ENCODE data around the gene GBA2. TPM values are rescaled to one million over a fixed set of nuclear protein-coding genes. Genes with fewer than 3 reads are reported as not detected.

Gene GBA2
- total RNA-seq, 2 donors from 2014 or later = 64.1 to 76.3 TPM

DNA sequence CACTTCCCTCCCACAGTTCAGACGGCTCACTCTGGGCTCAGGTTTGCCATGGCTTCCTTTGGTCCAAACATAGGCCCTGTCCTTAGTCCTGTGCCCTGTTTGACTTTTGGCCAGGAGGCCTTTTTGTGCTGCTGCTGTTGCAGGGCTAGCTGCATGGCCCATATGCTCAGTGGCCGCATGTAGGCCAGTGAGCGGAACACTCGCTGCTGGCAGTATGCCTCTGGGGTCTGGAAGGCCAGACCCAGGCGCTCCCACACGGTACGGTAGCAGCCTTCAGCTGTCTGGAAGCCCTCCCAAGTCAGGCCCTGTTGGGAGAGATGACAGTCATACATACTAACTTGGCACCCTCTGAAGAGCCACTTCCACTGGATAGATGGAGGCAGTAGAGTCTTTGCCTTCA lies 11.9 kb downstream of the GBA2 start:
- no peak overlapping the region for H3K4me3 ChIP-seq
- peaks cover 77% of the 10 kb centered on the region for H3K36me3 ChIP-seq
- peaks cover 0 to 13% of the 10 kb centered on the region in 2 donors for H3K4me1 ChIP-seq
- no peak overlapping the region for H3K27ac ChIP-seq
- H3K9me3 ChIP-seq = no peaks in the 10 kb centered on the region
- no peak for TF ChIP-seq CTCF (IDR thresholded peaks at IDR 0.05)
- DNase-seq (ENCODE audit: low spot score) = no peak
- no peaks in the 10 kb centered on the region for H3K27me3 ChIP-seq

GRCh38 chr9:35736201-35736633 lies 12.8 kb downstream of the GBA2 start:
- peak; percentile 66 to 80 for TF ChIP-seq CTCF (IDR thresholded peaks at IDR 0.05)
- DNase-seq (ENCODE audit: low spot score) = peak; percentile 72
- Histone ChIP-seq H3K4me1 (peaks cover 0 to 15% of the 10 kb centered on the region in 2 donors), H3K4me3 (no peak overlapping the region), H3K36me3 (peaks cover 68% of the 10 kb centered on the region), H3K9me3 (no peaks in the 10 kb centered on the region), H3K27me3 (no peaks in the 10 kb centered on the region), H3K27ac (peak overlapping the region in 1 of 2 donors; percentile 6)

GRCh38 chr9:35734096-35734495 lies 14.9 kb downstream of the GBA2 start:
- Histone ChIP-seq H3K27ac (peak overlapping the region in 1 of 2 donors; percentile 98), H3K4me1 (peaks cover 0 to 36% of the 10 kb centered on the region in 2 donors)

GRCh38 chr9:35732800-35733541 lies 16.1 kb downstream of the GBA2 start:
- no peaks in the 10 kb centered on the region for H3K27me3 ChIP-seq
- peak overlapping the region; percentile 78 to 97 for H3K4me3 ChIP-seq
- H3K36me3 ChIP-seq = peaks cover 36% of the 10 kb centered on the region
- H3K27ac ChIP-seq = peak overlapping the region; percentile 96 to 98
- no peaks in the 10 kb centered on the region for H3K9me3 ChIP-seq
- no peak for DNase-seq (ENCODE audit: low spot score)
- peaks cover 0 to 48% of the 10 kb centered on the region in 2 donors for H3K4me1 ChIP-seq
- no peak for TF ChIP-seq CTCF (IDR thresholded peaks at IDR 0.05)

More at GRCh38 chr9:35734096-35734495, 14.9 kb downstream of the GBA2 start:
- Histone ChIP-seq H3K9me3 (no peaks in the 10 kb centered on the region), H3K36me3 (peaks cover 47% of the 10 kb centered on the region), H3K4me3 (no peak overlapping the region), H3K27me3 (no peaks in the 10 kb centered on the region)
- no peak for DNase-seq (ENCODE audit: low spot score)
- TF ChIP-seq CTCF (IDR thresholded peaks at IDR 0.05) = no peak

- H3K9me3 ChIP-seq = no peaks in the 10 kb centered on the region
- H3K27me3 ChIP-seq = no peaks in the 10 kb centered on the region
- peak within 1 kb of the TSS; percentile 78 to 97 for H3K4me3 ChIP-seq
- H3K4me1 ChIP-seq = peaks cover 0 to 54% of the 10 kb centered on the region in 2 donors
- no peak for TF ChIP-seq CTCF (IDR thresholded peaks at IDR 0.05)
- peaks cover 29% of the 10 kb centered on the region for H3K36me3 ChIP-seq
- DNase-seq (ENCODE audit: low spot score) = peak; percentile 99
- H3K27ac ChIP-seq = peak within 1 kb of the TSS; percentile 96 to 98
Measured at GRCh38 chr9:35732185-35732799, 16.7 kb downstream of the GBA2 start, which contains the start of the genes CREB3 and TLN1. TSS of gene CREB3 (plus strand) at chr9:35732666. CDS start at chr9:35732773, 107 bp downstream. TSS of gene TLN1 (minus strand) at chr9:35732195. CDS start at chr9:35725694, 6,501 bp downstream.

Data from right atrium auricular region (tissue), 2 donors.